Astrocyte of the spinal cord (primary cell): Measurements from ENCODE around the gene CDC42BPA.

Experiments
- DNase-seq: peaks from one replicate; pipeline ENCODE4 v3.0.0; 2011; ENCODE audit warnings: low read depth, low spot score
- H3K4me3 ChIP-seq: 2 replicates; pipeline ENCODE4 v1.5.1; 2011; ENCODE audit warnings: low read depth, mild to moderate bottlenecking, low read length, moderate library complexity
- CTCF ChIP-seq: IDR thresholded peaks from 2 replicates; pipeline ENCODE4 v1.5.1; 2012; ENCODE audit warnings: low read depth, mild to moderate bottlenecking, low read length, inconsistent platforms
- in situ Hi-C: cut with HindIII; loops from 2 replicates; pipeline ENCODE4 v1.10.0; 2017; ENCODE audit warnings: low sequenced_read_pairs

CDC42BPA gene

DNA sequence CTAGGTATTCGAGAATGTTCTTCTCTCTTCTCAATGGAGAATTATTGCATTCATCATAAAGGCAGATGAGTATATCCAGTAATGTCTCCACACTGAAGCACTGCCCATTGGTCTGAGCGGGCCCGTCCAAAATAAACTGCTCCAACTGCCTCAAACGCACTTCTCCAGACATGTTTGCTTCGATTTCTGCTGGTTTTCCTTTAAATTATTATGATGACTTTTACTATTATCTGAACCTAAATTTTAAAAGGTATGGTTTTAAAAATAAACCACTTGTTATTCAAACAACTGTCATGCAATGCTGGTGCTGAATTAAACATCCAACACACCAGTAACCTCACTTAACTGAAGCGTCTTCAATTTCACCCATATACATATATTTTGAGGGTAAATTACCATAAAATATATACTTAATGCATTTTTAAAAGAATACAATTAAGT, 1.3 kb downstream of the CDC42BPA start:
- peak overlapping the region; percentile 68 for H3K4me3 ChIP-seq
- peak; percentile 50 for DNase-seq
- TF ChIP-seq CTCF, result no peak
- in situ Hi-C loops, result no loop called here

- H3K4me3 ChIP-seq, result peak overlapping the region; percentile 68
- TF ChIP-seq CTCF, result no peak
- in situ Hi-C loops, result no loop called here
- no peak for DNase-seq
These were observed 1.8 kb downstream of the CDC42BPA start for GRCh38 chr1:227316456-227316855.

GRCh38 chr1:227315629-227316346, 2.5 kb downstream of the CDC42BPA start:
- TF ChIP-seq CTCF, result no peak
- peak overlapping the region; percentile 68 for H3K4me3 ChIP-seq
- in situ Hi-C loops, result no loop called here
- peak; percentile 60 for DNase-seq

GRCh38 chr1:227314014-227314848, 4.1 kb downstream of the CDC42BPA start:
- peak overlapping the region; percentile 68 for H3K4me3 ChIP-seq
- in situ Hi-C loops, result no loop called here
- no peak for TF ChIP-seq CTCF
- no peak for DNase-seq

DNA sequence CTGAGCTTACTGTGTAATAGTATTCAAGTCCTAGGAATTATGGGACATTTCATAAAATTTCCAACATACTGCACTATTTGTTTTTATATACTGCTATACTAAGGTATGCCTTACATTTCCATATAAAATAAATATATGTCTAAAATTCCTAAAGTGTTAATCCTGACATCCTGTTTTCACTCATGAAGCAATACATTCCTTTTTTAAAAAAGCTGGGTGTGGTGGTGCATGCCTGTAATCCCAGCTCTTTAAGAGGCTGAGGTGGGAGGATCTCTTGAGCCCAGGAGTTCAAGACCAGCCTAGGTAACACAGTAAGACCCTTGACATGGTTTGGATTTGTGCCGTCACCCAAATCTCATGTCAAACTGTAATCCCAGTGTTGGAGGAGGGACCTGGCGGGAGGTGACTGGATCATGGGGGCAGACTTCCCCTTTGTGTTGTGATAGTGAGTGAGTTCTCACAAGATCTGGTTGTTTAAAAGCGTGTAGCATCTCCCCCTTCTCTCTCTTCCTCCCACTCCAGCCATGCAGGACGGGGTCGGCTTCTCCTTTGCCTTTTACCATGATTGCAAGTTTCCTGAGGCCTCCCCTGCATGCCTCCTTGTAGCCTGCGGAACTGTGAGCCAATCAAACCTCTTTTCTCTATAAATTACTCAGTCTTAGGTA, 5.8 kb downstream of the CDC42BPA start:
- no peak for TF ChIP-seq CTCF
- in situ Hi-C loops, result no loop called here
- no peak for DNase-seq
- no peak overlapping the region for H3K4me3 ChIP-seq

DNA sequence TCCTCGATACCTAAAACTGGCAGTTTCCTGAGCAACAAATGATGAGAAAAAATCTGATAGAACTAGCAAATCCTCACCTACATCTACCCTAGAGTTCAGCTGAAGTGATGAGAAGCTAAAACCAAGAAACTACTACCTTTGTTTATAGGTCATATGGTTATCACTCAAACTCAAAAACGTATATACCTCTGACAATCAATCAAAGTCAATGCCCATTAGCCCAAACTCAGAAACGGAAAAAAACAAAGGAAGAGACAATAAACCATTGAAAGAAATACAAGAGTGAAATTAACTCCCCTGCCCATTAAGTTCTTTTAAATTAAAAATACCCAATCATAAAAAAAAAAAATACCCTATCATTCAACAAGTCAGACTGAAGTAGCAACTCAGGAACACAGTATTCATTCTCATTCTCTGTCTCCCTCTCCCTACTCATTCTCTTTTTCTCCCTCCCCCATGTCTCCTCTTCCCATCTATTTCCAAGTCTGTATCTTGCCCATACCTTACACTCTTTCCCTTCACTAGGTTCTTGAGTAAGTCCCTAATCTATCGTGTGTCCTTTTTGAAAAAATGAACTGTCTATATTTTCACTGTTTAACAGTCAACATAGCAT, 6.8 kb downstream of the CDC42BPA start:
- no peak for DNase-seq
- in situ Hi-C loops, result no loop called here
- no peak overlapping the region for H3K4me3 ChIP-seq
- no peak for TF ChIP-seq CTCF
